Osteocyte (in vitro differentiated cells): Measurements from ENCODE around the gene CRYM. TPM values are rescaled to one million over a fixed set of nuclear protein-coding genes. Genes with fewer than 3 reads are reported as not detected.
"Not testable (repeated sequence)": the region's sequence is repeated elsewhere in the genome, so short reads cannot be mapped to it uniquely, and the experiment has no call there.

ENCODE experiments used
- DNase-seq: peaks from one replicate; pipeline ENCODE4 v3.0.0; 2021; ENCODE audit warnings: mixed read lengths; ENCODE audit not compliant: unreplicated experiment; ENCODE audit errors: extremely low spot score
- H3K27ac Mint-ChIP-seq: one replicate; pipeline ENCODE4 v1.8.0; 2021; ENCODE audit warnings: mild to moderate bottlenecking, mixed read lengths; ENCODE audit not compliant: unreplicated experiment
- H3K27me3 Mint-ChIP-seq: one replicate; pipeline ENCODE4 v1.8.0; 2021; ENCODE audit warnings: mixed read lengths; ENCODE audit not compliant: unreplicated experiment
- H3K36me3 Mint-ChIP-seq: one replicate; pipeline ENCODE4 v1.8.0; 2021; ENCODE audit warnings: mixed read lengths; ENCODE audit not compliant: unreplicated experiment
- H3K4me1 Mint-ChIP-seq: one replicate; pipeline ENCODE4 v1.8.0; 2021; ENCODE audit warnings: mixed read lengths; ENCODE audit not compliant: unreplicated experiment
- H3K4me3 Mint-ChIP-seq: one replicate; pipeline ENCODE4 v1.8.0; 2021; ENCODE audit warnings: mild to moderate bottlenecking, moderate library complexity, mixed read lengths; ENCODE audit not compliant: unreplicated experiment
- H3K9me3 Mint-ChIP-seq: one replicate; pipeline ENCODE4 v1.8.0; 2021; ENCODE audit warnings: mixed read lengths; ENCODE audit not compliant: unreplicated experiment
- CTCF ChIP-seq: fragments of 200-600 bp; sonication (generic); IDR thresholded peaks from 2 replicates; pipeline ENCODE4 v1.5.0; 2021; ENCODE audit warnings: antibody characterized with exemption, mild to moderate bottlenecking, moderate library complexity
- total RNA-seq: library from RNA; stranded (reverse); gene quantifications from 2 replicates; pipeline ENCODE4 v1.2.1, GENCODE V29; 2021

Gene CRYM
- total RNA-seq, 1 donor from 2014 or later, result not detected

DNA sequence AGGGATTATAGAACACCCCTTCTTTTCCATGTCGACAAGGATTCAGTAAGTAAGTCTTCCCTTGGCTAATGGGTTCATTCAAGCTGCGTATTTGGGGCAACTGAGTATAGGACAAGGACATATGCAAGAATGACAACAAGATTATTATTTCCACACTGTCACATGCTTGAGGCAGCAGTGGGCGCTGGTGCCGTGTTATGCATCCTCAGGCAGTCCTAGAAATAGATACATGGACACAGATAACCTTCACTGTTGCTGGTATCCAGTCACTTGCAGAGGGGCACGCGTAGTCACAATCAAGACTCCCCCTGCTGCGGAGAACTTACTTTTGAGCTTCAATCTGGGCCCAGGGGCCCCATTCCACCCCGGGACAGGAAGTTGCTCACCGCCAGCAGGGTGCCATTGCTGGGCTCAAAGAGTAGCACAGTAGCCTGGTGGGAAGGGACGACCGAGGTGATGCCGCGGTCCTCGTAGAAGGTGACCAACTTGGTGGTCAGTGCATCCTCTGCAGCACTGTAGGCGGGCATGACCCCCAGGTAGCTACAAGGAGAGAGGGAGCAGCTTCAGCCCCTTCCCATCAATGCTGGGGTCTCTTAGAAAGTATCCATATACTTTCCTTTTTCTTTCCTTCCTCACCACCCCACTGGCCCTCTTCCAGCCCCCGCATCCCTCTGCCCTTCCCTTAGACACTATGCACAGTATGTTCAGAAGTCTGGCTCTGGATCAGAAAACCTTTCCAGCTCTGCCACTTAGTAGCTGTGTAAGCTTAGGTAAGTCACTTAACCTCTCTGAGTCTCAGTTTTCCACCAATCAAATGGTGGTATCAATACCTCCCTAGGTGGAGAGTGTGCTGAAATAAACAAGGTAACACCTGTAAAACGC, 804 bp downstream of the CRYM start:
- peaks cover 5% of the 10 kb centered on the region for H3K4me1 Mint-ChIP-seq
- no peaks in the 10 kb centered on the region for H3K9me3 Mint-ChIP-seq
- no peaks in the 10 kb centered on the region for H3K36me3 Mint-ChIP-seq
- peaks cover 84% of the 10 kb centered on the region for H3K27me3 Mint-ChIP-seq
- peak; percentile 69 for DNase-seq
- H3K27ac Mint-ChIP-seq, result no peak overlapping the region
- TF ChIP-seq CTCF, result no peak
- no peak overlapping the region for H3K4me3 Mint-ChIP-seq

DNA sequence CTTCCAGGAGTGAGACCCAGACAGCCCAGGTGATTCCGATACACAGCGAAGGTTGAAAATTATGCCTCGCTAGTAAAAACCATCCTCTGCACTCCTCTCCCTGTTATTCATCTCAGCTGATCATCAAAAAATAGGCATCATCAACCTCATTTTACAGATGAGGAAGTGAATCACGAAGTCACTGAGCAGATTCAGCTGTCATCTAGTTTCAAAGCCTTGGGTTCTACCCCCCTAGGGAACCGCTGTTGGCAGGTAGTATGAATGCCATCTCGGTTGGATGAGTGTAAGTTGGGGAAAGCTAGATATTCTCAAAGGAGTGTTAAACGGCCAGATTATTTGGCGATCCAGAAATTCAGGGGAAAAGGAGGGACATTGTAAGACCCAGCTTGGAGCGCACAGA, 2.0 kb downstream of the CRYM start:
- Mint-ChIP-seq H3K4me3 (no peak overlapping the region), H3K9me3 (no peaks in the 10 kb centered on the region), H3K4me1 (peaks cover 5% of the 10 kb centered on the region), H3K27ac (no peak overlapping the region), H3K36me3 (no peaks in the 10 kb centered on the region), H3K27me3 (peaks cover 78% of the 10 kb centered on the region)
- DNase-seq, result peak; percentile 27
- no peak for TF ChIP-seq CTCF

DNA sequence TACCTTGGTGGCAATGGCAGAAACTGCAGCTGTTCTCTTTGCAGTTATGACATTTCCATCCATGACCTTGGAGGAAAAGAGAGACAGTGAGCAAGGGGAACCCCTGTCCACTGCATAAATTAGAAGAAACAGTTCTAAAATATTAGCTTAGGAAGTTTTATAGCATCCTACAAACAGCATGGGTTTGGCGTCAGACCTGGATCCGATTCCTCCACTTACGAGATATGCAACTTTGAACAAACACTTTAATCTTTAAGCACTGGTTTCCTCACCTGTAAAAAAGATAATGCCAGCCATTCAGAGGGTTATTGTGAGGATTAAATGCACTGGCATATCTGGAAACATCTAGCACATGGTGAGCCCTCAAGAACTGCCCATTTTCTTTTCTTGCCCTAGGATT, 2.6 kb downstream of the CRYM start:
- peak; percentile 10 for DNase-seq
- peaks cover 5% of the 10 kb centered on the region for H3K4me1 Mint-ChIP-seq
- H3K9me3 Mint-ChIP-seq, result no peaks in the 10 kb centered on the region
- no peaks in the 10 kb centered on the region for H3K36me3 Mint-ChIP-seq
- H3K4me3 Mint-ChIP-seq, result no peak overlapping the region
- no peak overlapping the region for H3K27ac Mint-ChIP-seq
- peaks cover 80% of the 10 kb centered on the region for H3K27me3 Mint-ChIP-seq
- TF ChIP-seq CTCF, result no peak

- peaks cover 5% of the 10 kb centered on the region for H3K4me1 Mint-ChIP-seq
- H3K27ac Mint-ChIP-seq, result no peak overlapping the region
- DNase-seq, result peak; percentile 4
- H3K4me3 Mint-ChIP-seq, result no peak overlapping the region
- TF ChIP-seq CTCF, result no peak
- no peaks in the 10 kb centered on the region for H3K36me3 Mint-ChIP-seq
- peaks cover 74% of the 10 kb centered on the region for H3K27me3 Mint-ChIP-seq
- no peaks in the 10 kb centered on the region for H3K9me3 Mint-ChIP-seq
Observed at GRCh38 chr16:21274172-21274726, 3.8 kb downstream of the CRYM start.

DNA sequence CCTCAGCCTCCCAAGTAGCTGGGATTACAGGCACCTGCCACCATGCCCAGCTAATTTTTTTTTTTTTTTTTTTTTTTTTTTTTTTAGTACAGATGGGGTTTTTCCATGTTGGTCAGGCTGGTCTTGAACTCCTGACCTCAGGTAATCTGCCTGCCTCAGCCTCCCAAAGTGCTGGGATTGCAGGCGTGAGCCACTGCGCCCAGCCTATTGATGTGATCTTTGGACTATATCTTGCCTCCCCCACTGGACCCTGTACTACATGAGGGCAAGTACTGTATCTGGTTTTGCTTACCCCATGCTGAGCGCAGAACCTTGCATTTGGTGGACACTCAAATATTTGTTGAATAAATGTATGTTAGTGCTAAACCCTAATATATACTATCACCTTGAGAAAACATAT, 5.3 kb downstream of the CRYM start:
- H3K27me3 Mint-ChIP-seq, result peaks cover 61% of the 10 kb centered on the region
- peak; percentile 23 for DNase-seq
- H3K4me3 Mint-ChIP-seq, H3K36me3 Mint-ChIP-seq, H3K4me1 Mint-ChIP-seq, H3K9me3 Mint-ChIP-seq, H3K27ac Mint-ChIP-seq: not testable (repeated sequence)
